AG20443 (cell line): Measurements from ENCODE around the gene F10.

Experiments used
- DNase-seq: peaks from one replicate; pipeline ENCODE4 v3.0.0; 2012; ENCODE audit warnings: low spot score, mixed read lengths

F10 gene

DNA sequence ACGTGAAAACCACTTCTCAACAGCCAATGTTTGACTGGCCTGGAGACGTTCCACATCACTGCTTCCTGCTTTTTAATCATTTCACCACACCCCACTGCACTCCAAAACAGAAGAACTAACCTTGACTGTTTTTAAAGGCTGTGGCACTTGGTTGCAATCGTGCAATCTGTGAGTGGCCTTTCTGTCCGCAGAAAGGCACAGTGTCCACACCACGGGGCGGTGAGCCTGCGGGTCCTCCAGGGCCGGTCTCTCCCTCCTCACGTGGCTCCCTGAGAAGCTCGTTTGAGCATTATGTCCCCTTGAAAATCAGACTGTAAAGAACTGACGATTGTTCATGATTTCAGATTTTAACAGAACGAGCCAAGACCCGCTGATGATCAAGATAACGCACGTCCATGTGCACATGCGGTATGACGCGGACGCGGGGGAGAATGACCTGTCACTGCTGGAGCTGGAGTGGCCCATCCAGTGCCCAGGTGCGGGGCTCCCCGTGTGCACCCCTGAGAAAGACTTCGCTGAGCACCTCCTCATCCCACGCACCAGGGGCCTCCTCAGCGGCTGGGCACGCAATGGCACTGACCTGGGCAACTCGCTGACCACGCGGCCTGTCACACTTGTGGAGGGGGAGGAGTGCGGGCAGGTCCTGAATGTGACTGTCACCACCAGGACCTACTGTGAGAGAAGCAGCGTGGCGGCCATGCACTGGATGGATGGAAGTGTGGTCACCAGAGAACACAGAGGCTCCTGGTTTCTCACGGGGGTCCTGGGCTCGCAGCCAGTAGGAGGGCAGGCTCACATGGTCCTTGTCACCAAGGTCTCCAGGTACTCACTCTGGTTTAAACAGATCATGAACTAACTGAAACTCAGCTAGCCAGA lies 48.9 kb downstream of the F10 start:
- no peak for DNase-seq

DNA sequence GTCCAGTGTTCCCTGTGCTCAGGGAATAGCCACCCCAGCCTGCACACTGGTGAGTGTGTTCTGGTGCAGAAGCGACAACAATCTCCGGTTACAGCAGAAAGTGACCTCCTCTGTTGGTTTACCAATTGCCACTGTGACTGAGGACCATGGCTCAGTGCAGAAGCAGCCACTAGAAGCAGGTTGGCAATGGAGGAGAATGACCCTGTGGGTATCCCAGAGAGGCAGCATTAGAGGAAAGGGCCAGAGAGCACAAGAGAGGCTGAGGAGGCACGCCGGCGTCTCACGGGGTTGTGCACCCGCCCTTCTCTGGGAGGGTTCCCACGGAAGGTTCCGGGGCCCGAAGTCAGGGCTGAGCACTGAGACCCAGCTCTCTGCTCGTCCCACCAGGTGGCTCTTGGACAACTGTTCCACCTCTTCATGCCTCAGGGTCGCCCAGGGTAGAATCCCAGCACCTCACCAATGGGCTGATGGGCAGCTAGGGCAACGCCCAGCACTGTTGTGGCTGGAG lies 49.9 kb downstream of the F10 start:
- DNase-seq = no peak

DNA sequence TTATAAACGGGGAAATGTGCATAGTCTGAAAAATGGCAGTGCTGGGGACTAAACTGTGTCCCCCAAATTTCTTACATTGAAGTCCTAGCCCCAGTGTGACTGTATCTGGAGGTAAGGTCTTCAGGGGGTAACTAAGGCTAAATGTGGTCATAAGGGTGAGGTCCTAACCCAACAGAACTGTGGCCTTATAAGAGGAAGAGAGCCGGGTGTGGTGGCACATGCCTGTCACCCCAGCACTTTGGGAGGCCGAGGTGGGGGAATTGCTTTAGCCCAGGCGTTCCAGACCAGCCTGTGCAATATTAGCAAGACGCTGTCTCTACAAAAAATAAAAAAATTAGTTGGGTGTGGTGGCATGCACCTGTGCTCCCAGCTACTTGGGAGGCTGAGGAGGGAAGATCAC lies 53.7 kb downstream of the F10 start:
- no peak for DNase-seq

DNA sequence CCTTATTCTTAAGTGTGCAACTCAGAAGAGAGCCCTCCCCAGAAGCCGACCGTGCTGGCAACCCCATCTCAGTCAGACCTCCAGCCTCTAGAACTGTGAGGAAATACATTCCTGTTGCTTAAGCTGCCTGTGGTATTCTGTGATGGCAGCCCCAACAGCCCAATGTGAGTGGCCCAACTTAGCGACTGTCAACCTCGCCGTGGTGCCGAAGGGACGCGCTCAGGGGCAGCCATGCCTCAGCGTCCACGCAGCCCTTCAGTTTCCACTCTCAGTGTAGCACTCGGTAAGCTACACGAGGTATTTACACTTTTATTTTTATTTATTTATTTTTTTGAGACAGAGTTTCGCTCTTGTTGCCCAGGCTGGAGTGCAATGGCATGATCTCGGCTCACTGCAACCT lies 54.2 kb downstream of the F10 start:
- no peak for DNase-seq

DNA sequence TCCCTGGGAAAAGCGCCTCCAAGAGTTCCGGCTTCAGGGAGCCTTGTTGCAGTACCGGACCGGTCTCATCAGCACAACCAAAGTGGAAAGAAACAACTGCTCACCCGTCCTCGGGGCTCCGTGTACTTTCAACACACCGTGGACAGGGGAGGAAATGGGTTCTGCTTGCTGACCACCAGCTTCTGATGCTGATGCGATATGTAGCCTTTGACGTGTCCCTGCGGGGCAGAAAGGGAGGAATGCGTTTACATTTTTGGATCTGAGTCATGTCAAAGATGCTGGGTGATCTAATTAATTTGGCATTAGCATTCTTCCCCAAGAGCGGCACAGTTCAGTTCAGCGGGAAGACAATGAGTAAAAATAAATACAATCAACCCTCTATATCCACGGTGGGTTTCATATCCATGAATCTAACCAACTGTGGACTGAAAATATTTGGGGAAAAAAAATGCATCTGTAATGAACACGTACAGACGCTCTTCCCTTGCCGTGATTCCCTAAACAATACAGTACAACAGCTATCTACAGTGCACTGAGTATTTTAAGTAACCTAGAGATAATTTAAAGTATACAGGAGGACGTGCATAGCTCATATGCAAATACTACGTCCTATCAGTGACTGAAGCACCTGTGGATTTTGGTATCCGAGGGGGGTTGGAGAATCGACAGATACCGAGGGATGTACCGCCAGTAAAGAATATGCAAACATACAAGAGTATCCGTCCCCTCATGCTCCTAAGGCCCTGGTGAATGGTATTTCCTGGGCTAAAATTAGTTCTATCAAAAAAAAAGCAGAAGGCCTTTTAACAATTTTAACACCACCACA lies 55.7 kb downstream of the F10 start:
- DNase-seq = peak; percentile 75

DNA sequence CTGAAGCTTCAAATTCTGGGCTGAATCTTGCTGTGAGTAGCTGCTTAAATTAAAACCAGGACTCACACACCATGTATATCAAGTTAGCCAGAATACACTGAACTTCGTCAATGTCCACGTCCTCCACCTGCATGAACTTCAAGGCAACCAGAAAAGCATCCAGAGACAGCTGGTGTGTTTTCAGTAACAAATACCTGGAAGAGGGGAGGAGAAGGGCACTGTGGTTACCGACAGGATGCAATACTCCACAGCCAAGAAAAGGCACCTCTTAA lies 56.2 kb downstream of the F10 start:
- DNase-seq = no peak

DNA sequence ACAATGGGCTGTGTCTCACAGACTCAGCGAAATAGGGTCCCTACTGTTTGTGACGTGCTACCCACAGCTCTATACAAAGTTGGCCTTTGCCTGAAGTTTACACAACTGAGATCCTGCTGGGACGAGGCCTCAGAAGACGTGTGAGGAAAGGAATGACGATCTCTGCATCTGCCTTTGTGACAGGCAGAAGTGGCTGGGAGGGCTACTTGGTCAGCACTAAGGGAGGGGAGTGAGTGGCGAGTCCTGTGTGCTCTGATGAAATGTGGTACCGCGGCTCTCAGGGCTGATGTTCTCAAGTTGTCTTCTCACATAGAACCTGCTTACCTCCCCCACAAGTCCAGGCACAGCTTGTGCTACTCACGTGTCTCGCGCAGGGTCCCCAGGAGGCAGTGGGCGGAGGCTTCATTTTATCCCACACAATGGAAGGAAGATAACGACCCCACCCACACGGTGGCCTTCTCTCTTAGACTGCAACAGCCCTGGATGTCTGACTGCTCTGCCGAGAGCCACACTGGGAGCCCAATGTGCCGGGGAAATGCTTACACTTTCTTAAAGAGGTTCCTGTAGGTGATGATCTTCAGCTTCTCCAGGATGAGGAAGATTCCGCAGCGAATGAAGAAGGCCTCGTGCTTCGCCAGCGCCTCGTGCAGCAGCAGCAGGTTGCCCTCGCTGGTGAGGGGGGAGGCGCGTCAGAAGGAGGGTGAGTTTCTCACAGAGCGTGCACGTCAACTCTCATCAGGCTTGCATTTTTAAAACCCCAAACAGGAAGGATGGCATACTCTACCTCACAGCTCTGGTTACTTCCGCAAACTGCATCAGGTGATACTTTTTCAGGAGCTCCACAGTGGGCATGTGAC lies 57.0 kb downstream of the F10 start:
- no peak for DNase-seq

DNA sequence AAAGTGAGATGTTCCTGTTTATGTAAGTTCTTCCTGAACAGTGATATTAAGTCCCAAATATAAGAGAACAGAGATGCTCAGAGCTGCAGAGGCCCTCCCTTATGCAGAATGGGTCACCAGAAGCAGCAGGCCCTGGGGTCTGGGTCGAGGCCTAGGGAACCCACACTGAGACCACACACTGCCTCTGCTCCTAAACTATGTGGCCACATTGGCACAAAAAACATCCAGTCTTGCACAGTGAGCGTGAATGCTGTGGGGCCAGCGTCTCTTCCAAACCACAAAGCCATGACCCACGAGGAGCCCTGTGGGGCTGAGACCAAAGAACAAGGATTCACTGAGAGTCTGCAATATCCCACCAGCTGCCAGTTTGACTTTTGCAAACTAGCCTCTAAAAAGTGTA lies 59.4 kb downstream of the F10 start:
- no peak for DNase-seq

DNA sequence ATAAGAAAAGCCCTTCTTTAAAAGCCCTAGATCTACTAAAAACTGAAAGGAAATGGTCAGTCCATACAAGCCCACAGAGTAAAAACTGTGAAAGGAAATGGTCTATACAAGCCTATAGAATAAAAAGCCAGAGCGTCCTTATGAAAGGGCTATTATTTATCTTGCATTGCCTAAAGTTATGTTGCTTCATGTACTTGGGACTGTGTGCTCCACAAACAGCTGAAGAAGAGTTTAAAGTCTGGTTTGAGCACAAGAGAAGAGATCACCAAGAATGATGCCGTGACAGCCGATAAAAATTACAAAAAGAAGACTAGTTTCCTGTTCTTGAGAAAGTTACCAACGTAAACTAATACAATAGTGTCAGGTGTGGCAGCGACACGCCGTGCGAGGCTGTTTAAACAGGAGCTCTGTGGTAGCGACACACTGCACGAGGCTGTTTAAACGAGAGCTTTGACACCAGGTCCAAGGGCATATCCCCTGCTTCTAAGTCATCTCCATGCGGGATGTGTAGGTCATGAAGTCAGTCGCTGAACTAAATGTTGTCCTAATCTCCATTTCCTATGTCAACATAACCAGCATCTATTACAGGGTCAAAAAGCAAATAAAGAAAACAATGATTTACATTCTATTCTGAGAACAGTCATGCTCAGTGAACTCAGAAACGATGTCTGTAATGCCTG lies 61.0 kb downstream of the F10 start:
- DNase-seq = no peak

DNA sequence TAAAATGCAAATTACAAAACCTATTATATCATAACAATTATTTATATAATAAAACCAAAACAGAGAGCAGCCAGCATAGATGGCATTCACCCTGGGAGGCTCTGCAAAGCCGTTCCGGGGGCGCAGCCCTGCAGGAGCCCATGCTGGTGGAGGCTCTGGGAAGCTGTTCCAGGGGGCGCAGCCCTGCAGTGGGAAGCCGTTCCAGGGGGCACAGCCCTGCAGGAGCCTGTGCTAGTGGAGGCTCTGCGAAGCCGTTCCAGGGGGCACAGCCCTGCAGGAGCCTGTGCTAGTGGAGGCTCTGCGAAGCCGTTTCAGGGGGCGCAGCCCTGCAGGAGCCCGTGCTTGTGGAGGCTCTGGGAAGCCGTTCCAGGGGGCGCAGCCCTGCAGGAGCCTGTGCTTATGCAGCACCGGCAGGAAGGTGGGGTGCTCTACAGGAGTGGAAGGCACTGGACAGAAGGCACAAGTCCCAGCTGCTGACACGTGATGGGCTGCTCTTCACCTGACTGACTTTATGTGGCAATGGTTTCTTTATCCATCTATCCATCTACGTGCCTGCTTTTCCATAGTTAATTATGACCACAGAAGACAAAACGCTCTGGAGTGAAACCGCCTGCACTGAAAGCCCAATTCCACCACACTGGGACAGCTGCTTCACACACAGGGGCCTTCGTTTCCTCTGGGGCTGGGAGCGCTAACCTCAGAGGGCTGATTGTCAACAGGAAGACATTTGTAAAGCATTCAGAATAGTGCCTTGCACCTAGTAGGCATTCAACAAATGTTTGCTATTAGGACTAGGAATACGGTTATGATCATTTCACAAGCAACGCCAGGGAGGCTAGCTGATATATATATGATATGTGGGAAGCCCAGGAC lies 62.2 kb downstream of the F10 start:
- no peak for DNase-seq

DNA sequence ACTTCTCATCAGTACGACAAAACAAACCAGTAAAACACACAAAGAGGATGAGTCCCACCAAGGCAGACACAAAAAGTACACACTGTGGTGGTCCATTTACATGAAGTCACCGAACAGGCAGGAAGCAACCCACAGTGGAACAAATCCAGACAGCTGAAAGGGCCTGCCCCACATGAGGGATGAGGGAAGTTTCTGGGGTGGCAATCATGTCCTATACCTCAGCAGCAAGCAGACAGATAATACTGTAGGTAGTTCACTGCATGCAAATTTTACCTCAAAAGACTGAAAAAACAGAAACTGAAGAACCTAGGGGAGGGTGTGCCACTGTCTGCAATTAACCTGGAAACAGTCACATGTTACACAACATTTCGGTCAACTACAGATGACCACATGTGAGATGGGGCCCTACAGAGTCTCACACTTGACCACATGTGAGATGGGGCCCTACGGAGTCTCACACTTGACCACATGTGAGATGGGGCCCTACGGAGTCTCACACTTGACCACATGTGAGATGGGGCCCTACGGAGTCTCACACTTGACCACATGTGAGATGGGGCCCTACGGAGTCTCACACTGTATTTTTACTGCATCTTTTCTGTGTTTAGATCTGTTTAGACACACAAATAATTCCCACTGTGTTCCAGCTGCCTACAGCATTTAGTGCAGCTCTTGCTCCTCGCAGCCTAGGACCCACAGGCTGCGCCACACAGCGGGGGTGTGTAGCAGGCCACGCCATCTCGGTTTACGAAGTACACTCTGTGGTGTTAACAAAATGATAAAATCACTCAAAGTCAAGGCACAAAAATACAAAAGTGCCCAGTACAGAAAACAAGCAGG lies 63.7 kb downstream of the F10 start:
- no peak for DNase-seq

DNA sequence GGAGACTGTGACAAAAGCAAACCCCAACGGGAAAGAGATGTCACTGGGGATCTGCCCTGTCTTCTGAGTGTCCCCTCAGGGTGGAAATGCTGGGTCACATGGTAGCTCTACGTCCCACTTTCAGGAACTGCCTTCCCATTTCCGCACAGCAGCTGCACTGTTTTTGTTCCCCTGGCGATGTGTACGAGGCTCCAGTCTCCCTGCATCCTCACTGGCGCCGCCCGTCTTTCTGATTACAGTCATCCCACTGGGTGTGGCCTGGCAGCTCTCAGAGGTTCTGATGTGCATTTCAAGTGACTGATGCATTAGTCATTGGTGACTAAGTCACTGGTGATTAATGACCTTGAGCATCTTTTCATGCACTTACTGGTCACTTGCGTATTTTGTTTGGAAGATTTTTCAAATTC lies 64.7 kb downstream of the F10 start:
- DNase-seq = peak; percentile 97

DNA sequence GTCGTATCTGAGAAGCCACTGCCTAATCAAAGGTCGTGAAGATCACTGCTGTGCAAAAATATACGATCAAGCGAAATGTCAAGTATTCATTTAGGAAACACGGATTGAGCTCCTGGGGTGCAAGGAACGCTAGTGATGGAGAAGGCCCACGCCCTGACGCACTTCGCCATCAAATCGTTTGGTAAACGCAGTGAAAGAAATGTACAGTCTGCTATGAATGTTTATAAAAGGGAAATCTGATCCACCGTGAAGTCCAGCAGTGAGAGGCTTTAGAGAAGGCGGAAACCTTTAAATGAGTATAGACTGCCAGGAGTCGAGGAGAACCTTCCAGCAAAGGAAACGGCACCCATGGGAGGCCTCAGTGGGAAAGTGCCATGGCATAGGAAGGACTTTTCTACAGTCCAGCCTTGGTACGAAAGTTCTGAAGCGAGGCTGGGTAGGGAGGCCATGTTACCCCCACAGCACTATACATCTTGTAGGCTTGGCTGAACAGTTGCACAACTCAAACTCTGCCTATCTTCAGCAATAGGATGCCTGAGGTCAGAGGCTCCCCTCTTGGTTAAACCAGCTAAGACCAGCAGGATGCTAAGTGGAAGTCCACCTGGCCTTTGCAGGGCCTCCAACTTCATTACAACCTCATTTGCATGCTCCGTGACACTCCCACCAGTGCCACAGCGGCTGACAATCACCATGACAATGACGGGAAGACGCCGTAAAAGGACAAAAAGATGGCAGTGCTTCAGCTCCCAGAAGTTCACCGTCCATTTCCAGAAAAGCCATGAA lies 65.5 kb downstream of the F10 start:
- DNase-seq = no peak

DNA sequence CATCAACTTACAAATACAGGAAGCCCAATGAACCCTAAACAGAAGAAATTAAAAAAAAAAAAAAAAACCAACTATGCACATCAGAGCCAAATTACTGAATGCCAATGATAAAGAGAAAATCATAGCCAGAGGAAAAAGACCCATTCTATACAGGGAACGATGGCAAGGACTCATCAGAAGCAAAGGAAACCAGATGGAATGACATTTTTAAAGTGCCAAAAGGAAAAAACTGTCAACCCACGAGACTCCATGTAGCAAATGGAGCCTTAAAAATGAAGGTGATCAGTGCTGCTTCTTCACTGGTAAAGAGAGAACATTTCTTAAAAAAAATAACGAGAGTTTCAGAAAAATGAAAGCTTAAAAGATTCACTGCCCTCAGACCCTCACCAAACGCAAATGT lies 67.6 kb downstream of the F10 start:
- DNase-seq = no peak

DNA sequence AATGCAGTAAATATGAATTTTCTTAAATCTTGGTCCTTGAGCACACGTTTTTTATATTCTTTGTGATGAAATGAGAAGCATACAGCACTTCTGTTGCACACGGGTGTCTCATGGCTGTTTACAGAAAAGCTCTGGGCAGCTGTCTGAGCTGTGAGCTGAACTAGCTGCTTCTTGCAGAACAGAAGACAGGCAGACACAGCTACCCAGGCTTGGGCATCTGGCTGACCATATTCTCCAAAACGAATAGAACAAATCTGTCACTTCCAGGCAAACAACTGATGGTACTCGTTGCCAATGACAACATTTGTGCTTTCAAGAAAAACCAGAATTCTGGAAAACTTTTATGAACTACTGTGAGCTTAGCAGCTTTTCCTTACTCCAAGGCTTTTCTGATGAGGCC lies 69.7 kb downstream of the F10 start:
- DNase-seq = no peak

DNA sequence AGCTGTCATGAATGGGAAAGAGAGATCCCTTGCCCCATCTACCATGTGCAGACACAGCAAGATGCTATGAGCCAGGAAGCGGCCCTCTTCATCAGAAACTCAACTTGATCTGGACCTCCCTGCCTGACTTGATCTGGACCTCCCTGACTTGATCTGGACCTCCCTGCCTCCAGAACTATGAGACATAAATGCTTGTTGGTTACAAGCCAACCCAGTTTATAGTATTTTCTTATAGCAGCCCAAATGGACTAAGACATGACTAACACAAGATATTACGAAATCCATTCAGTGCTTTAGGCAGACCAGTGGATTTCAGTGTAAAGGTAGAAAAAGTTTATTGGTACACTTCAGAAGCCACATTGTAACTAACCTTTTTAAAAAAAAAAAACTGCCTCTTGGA lies 70.3 kb downstream of the F10 start:
- peak; percentile 42 for DNase-seq

DNA sequence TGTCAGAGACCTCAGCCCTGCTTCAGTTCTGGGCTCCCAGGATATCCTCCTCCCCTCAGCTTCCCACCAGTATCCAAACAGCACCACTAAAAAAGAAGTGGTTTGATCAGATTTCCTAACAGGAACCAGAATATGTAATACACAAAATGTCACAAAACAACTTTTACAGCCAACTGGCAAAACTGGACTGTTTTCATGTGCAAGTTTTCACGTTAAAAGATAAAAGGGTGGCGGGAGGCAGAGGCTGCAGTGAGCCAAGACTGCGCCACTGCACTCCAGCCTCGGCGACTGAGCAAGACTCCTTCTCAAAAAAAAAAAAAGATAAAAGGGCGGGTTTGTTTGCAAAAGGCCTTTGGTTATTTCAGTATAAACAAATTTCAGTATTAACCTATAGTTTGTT lies 72.8 kb downstream of the F10 start:
- DNase-seq = no peak

DNA sequence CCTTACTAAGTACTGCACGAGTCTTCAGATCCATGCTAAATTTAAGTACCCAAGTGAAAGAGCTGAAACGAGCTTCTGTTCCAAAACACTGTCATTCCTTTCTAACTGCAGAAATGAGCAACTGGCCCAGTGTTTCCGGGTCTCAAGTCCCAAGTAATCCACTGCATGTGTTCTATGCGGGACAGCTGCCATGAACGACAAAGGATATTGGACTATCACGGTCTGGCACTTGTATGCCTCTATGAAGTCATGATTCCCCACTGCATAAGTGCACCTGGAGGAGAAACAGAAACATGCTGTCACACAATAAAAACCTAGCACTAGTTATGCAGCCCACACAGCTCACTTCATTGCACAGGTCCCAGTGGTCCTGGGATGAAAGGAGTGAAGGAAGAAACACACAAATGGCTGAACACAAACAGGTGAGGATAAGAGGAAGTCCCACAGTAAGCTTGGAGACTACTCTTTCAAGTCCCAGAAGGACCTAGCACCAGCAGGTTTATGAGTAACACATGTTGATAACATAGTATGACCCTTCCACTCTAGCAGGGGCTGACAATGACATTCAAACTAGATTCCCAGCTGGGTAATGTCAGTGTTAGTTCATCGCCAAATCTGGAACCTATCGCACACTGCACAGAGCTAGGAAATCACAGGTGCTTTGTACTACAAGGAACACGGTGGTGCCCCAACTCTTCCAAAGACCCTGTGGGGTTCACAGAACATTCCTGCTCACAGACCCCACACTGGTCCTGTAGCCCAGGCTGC lies 74.6 kb downstream of the F10 start:
- DNase-seq = no peak
